ENCODE measurements around the gene CFAP61.

CFAP61 gene

GRCh38 chr20:20143646-20144045 lies 91.3 kb downstream of the CFAP61 start:
- no peak for DNase-seq (ENCODE audit: low spot score)
- TF ChIP-seq CTCF (IDR thresholded peaks at IDR 0.05; ENCODE audit: borderline replicate concordance, control extremely low read depth, extremely low read depth, insufficient read depth, missing control alignments) = no peak
- in situ Hi-C loops (cut with MboI; ENCODE audit: low sequenced_read_pairs, unreplicated experiment) = no loop called here

- no peak for DNase-seq (ENCODE audit: low spot score)
- TF ChIP-seq CTCF (IDR thresholded peaks at IDR 0.05; ENCODE audit: borderline replicate concordance, control extremely low read depth, extremely low read depth, insufficient read depth, missing control alignments) = no peak
- in situ Hi-C loops (cut with MboI; ENCODE audit: low sequenced_read_pairs, unreplicated experiment) = no loop called here
Observed at GRCh38 chr20:20148779-20149178, 96.4 kb downstream of the CFAP61 start.

GRCh38 chr20:20150241-20150640 lies 97.9 kb downstream of the CFAP61 start:
- no peak for DNase-seq (ENCODE audit: low spot score)
- TF ChIP-seq CTCF (IDR thresholded peaks at IDR 0.05; ENCODE audit: borderline replicate concordance, control extremely low read depth, extremely low read depth, insufficient read depth, missing control alignments) = no peak
- in situ Hi-C loops (cut with MboI; ENCODE audit: low sequenced_read_pairs, unreplicated experiment) = no loop called here

GRCh38 chr20:20160520-20160919 lies 108.2 kb downstream of the CFAP61 start:
- no peak for DNase-seq (ENCODE audit: low spot score)
- in situ Hi-C loops (cut with MboI; ENCODE audit: low sequenced_read_pairs, unreplicated experiment) = no loop called here

GRCh38 chr20:20161611-20162010 lies 109.3 kb downstream of the CFAP61 start:
- in situ Hi-C loops (cut with MboI; ENCODE audit: low sequenced_read_pairs, unreplicated experiment) = no loop called here
- DNase-seq (ENCODE audit: low spot score) = no peak
- TF ChIP-seq CTCF (IDR thresholded peaks at IDR 0.05; ENCODE audit: borderline replicate concordance, control extremely low read depth, extremely low read depth, insufficient read depth, missing control alignments) = no peak

More at GRCh38 chr20:20160520-20160919, 108.2 kb downstream of the CFAP61 start:
- no peak for TF ChIP-seq CTCF (IDR thresholded peaks at IDR 0.05; ENCODE audit: borderline replicate concordance, control extremely low read depth, extremely low read depth, insufficient read depth, missing control alignments)

- in situ Hi-C loops (cut with MboI; ENCODE audit: low sequenced_read_pairs, unreplicated experiment) = no loop called here
- TF ChIP-seq CTCF (IDR thresholded peaks at IDR 0.05; ENCODE audit: borderline replicate concordance, control extremely low read depth, extremely low read depth, insufficient read depth, missing control alignments) = no peak
- DNase-seq (ENCODE audit: low spot score) = no peak
Observed at GRCh38 chr20:20167698-20168097, 115.4 kb downstream of the CFAP61 start.

- in situ Hi-C loops (cut with MboI; ENCODE audit: low sequenced_read_pairs, unreplicated experiment) = no loop called here
- TF ChIP-seq CTCF (IDR thresholded peaks at IDR 0.05; ENCODE audit: borderline replicate concordance, control extremely low read depth, extremely low read depth, insufficient read depth, missing control alignments) = no peak
- no peak for DNase-seq (ENCODE audit: low spot score)
Observed at GRCh38 chr20:20173254-20173653, 120.9 kb downstream of the CFAP61 start.
